Measurements from ENCODE around the gene CCDC150.
"Not testable (repeated sequence)": the region's sequence is repeated elsewhere in the genome, so short reads cannot be mapped to it uniquely, and the experiment has no call there.

Gene CCDC150

GRCh38 chr2:196639180-196640030 is at the start of gene CCDC150:
Gene CCDC150, plus strand, starts transcription at chr2:196639715. Its CDS starts 52 bp downstream, at chr2:196639767.
- peak; percentile 97 for DNase-seq

GRCh38 chr2:196590286-196590685 is 49.2 kb upstream of the CCDC150 start:
- DNase-seq: no peak

DNA sequence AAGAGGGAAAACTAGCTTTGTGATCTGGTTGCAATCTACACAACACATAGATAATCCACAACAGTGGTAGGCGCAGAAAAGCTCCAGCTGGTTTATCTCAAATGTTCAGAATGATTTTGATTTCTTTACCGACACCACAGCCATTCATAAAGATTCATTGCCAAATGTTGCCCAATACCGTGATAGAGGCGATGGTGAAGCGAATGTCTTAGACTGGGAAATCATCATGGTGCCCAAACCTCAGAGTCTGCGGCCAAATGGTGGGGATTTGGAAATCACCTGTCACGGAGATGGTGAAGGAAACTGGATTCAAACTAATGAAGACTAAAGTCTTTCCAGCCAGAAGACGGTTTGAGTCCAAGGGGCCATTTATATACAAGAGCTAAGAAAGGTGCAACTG is 48.5 kb upstream of the CCDC150 start:
- no peak for DNase-seq

DNA sequence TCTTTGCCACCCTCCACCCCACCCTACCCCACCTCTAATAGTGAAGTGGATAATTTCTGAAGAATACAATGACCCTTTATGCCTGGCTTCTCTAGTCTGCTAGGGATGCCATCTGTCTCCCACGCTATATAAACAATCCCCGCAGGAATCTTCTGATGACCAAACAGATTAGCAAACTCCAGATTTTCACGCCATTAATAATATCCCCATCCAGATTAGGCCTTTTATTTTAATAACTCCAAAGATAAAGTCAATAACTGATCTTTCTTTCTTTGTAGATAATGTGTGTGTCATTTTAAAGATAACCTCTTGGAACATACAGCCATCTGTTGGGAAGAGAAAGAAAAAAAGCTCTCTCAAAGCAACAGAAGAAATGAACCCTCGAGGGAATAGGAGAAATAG is 47.9 kb upstream of the CCDC150 start:
- DNase-seq: no peak

DNA sequence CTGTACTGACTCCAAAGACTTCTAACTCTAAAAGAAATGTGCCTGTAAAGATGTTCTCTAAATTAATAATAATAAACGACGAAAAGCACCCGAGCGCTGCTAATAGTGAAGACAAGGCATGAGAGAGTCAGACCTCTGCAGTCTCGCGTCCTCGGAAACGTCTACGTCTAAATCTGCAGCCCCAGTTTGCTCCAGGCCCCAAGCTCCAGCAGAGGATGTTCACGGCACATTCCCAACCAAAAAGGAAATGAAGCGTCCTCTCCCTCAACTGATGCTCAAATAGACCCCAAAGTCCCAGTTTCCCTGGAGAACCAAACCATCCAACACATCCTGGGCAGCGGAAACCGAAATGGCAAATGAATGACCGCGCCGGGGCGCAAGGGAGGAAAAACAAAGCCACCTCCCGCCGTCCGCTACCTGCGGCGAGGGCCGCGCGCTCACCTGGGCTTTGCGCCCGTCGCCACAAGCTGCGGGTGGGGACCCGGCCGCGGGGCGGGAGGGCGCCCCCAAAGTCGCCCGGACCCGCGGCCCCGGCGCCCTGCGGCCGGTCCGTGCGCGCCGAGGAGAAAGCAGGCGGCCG is 47.1 kb upstream of the CCDC150 start:
- no peak for DNase-seq

- DNase-seq: peak; percentile 78
Measured at GRCh38 chr2:196592911-196593881, 46.3 kb upstream of the CCDC150 start, which contains the start of gene HECW2. Gene HECW2, minus strand, starts transcription at chr2:196593554.

GRCh38 chr2:196594158-196594557 is 45.4 kb upstream of the CCDC150 start:
- DNase-seq: no peak

DNA sequence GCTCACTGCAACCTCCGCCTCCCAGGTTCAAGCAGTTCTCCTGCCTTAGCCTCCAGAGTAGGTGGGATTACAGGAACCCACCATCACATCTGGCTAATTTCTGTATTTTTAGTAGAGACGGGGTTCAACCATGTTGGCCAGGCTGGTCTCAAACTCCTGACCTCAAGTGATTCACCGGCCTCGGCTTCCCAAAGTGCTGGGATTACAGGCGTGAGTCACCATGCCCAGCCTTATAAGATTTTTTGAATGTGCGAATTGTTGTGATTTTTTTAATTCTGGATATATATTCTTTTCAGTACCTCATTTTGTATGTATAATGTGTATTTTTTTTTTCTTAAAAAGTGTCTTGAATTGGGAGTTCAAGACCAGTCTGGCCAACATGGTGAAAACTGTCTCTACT is 42.0 kb upstream of the CCDC150 start:
- DNase-seq: no peak

- no peak for DNase-seq
Measured at GRCh38 chr2:196598412-196598811, 41.1 kb upstream of the CCDC150 start.

DNA sequence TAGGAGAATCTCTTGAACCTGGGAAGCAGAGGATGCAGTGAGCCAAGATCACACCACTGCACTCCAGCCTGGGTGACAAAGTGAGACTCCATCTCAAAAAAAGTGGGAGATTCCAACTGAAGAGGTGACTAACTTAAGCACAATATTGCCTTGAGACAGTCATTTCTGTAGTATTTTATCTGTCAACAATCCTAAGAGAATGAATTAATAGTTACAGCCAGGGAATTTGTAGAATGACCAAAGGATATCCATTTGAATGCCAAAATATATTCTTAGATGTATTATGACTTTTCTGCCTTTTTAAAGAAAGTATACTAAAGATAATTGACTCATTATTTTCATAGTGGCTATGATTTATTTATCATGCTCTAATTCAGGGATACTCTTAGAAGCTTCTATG is 40.7 kb upstream of the CCDC150 start:
- no peak for DNase-seq

DNA sequence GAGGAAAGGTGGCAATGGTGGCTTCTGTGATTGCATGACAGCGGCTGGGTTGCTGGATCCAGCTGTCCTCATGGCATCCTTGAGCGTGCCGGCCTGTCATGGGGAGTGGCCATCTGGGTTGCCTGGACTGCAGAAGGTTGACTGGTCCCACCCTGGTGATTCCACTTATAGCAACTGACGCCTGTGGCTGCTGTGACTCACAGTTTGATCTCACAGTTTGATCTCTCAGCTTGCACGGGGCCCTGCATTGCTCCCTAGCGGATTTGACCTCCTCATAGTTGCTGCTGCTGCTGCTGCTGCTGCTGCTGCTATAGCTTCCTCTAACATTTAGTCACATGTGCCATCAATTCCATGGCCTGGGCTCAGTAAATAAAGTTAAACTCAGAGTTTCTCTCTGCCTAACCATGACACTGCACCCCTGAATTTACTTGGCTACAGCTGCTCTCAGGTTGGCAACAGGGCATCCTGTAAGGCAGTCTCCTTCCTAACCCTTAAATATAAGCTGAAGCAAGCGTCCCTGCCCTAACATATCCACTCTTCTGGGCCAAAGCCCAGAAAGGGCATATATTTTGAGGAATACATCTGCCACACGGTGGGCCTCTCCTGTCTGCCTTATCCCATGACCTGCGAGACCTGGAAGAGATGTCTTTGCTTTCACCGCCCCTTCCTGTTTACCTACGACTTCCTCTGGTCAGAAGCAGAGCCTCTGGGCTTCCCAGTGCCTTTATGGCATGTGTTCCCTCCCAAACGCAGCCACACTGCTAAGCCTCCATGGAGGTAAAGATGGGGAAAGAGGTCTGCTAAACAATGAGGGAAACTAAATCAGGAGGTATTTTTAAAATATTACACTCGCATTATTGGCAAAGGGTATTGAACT is 37.8 kb upstream of the CCDC150 start:
- DNase-seq: no peak

DNA sequence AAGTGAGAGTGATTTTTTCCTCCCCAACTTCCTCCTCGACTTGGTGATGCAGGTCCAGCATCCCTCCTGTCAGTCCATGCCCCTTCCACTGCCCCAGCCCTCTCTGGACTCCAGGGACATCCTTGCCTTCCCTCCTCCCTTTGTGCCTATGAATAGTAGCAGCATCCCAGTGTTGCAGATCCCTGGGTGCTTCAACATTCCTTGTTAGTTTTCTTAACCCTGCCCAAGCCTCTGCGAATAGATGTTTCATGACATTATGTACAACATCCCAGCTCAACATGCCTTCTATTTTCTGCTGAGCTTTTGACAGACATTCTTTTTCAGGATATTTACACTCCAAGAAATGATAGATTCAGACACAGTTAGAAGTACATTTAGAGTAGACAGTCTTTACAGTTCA is 35.3 kb upstream of the CCDC150 start:
- DNase-seq: no peak

- DNase-seq: no peak
Measured at GRCh38 chr2:196606516-196606915, 33.0 kb upstream of the CCDC150 start.

- no peak for DNase-seq
Measured at GRCh38 chr2:196607073-196607472, 32.4 kb upstream of the CCDC150 start.

DNA sequence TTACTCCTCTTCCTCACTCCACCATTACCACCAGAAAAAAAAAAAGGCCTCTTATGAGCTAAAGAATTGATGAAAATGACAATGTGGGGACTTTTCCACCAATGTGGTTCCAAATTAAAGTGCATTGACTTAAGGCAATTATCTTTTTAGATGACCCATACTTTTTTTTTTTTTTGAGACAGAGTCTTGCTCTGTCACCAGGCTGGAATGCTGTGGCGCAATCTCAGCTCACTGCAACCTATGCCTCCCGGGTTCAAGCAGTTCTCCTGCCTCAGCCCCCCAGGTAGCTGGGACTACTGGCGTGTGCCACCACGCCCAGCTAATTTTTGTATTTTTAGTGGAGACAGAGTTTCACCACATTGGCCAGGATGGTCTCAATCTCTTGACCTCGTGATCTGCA is 31.6 kb upstream of the CCDC150 start:
- DNase-seq: not testable (repeated sequence)

DNA sequence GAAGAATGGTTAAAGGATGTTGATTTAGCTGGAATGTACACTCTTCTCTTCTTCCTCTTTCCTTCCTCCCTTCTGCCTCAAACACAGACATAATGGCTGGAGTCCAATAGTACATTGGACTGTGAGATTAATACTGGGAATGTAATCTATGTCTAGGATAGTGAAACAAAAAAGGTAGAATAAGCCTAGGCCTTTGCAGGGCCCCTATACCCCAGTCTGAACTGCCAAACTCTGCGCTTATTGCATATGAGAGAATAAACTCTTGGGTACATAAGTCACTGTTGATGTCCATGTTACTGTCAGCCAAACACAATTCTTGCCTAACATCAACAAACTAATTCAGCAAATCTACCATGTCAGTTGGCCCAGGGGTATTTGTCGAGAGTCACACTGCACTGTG is 29.7 kb upstream of the CCDC150 start:
- DNase-seq: no peak

- DNase-seq: no peak
Measured at GRCh38 chr2:196610796-196611195, 28.7 kb upstream of the CCDC150 start.

DNA sequence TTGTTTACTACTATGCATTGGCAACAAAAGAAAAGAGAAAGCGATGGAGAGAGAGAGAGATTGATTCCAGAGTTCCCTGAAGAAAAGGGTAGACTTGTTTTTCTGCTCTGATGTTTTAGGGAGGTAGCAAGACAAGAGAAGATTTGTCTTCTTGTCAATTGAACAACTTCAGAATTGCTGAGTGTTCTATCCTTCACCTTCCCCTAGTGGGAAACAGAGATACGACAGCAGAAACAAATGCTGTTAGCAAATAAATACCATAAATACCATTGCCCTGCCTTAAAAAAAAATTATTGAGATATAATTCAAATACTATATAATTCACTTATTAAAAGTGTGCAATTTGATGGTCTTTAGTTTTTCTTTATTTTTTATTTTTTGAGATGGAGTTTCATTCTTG is 26.2 kb upstream of the CCDC150 start:
- no peak for DNase-seq

- DNase-seq: peak; percentile 50
Measured at GRCh38 chr2:196617430-196617829, 22.1 kb upstream of the CCDC150 start.

GRCh38 chr2:196618661-196619060 is 20.9 kb upstream of the CCDC150 start:
- DNase-seq: no peak

- no peak for DNase-seq
Measured at GRCh38 chr2:196630531-196630930, 9.0 kb upstream of the CCDC150 start.

DNA sequence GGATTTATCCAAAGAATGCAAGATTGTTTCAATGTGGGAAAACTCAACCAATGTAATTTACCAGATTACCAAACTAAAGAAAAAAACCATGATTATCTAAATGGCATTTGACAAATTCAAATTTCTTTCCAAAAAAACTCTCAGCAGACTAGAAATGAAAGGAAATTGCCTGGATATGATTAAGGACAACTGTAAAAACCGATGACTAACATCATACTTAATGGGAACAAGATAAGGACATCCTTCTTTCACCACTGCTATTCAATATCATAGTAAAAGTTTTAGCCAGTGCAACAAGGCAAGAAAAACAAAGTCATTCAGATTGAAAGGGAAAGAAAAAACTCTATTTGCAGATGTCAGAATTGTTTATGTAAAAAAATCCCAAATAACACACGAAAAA is 4.4 kb upstream of the CCDC150 start:
- DNase-seq: no peak

Measured in RPMI8226 (cell line).